ES-I3 (cell line): ENCODE results near the gene GPD1.

Source experiments
- H3K36me3 ChIP-seq: 2 replicates; pipeline ENCODE4 v1.6.1; 2013; ENCODE audit warnings: mild to moderate bottlenecking, low read length, control low read depth, moderate library complexity; ENCODE audit not compliant: insufficient read depth
- H3K4me1 ChIP-seq: 2 replicates; pipeline ENCODE4 v1.6.1; 2013; ENCODE audit warnings: mild to moderate bottlenecking, control low read depth, low read length; ENCODE audit not compliant: insufficient read depth
- H3K9ac ChIP-seq: 2 replicates; pipeline ENCODE4 v1.6.1; 2013; ENCODE audit warnings: low read depth, mild to moderate bottlenecking, low read length, moderate library complexity
- H3K9me3 ChIP-seq: 2 replicates; pipeline ENCODE4 v1.6.1; 2013; ENCODE audit warnings: mild to moderate bottlenecking, low read length, moderate library complexity; ENCODE audit not compliant: control insufficient read depth, insufficient read depth

GPD1 gene

DNA sequence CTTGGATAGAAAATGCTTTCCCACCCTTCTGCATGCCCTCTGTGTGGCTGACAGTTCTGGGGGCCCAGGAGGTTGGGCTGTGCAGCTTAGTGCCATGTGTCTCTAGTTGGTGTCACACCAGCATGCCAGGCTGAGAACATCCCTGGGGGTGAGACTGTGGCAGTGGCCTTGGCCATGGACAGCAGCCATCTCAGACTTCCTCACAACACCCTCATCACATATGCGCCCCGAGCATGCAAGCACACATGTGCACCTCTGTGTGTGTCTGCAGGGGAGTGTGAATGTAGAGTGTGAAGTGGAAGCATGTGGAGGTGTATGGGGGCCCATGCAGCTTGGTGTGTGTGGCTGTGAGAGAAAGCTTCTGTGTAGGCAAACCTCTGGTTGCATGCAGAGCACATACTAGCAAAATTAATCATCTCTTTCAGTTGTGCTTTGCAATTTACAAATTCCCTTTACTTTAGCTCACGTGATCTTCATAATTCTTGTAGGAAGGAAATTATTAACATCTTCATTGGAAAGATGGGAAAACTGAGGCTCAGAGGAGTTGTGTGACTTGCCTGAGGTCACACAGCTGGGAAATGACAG lies 38.0 kb upstream of the GPD1 start:
- 0 out of 2 replicates have a peak, but pooled peaks cover 6% of the 10 kb centered on the region for H3K4me1 ChIP-seq
- no peaks in the 10 kb centered on the region for H3K36me3 ChIP-seq
- no peak overlapping the region for H3K9ac ChIP-seq
- no peaks in the 10 kb centered on the region; the same call in 1 of the 2 replicates for H3K9me3 ChIP-seq

DNA sequence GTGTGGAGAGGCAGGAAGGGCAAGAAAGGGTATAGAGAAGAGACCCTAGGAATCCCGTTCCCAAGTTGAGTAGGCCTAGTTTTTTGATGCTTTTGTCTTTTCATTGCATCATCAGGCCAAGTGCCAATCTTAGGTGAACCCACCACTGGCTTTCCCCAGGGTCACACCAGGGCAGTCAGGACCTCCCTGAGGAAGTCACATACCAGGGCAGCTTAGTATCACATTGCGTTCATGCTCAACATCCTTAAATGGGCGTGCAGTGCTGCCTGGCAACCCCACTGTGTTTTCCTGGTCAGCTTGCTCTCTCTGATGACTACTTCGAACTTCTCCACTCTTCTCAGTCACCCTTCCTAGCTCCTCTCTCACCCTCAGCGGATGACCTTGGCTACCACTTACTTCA lies 37.4 kb upstream of the GPD1 start:
- Histone ChIP-seq H3K4me1 (0 out of 2 replicates have a peak, but pooled peaks cover 6% of the 10 kb centered on the region), H3K9me3 (no peaks in the 10 kb centered on the region; the same call in 1 of the 2 replicates), H3K9ac (no peak overlapping the region), H3K36me3 (no peaks in the 10 kb centered on the region)

GRCh38 chr12:50069069-50069468 lies 34.7 kb upstream of the GPD1 start:
- Histone ChIP-seq H3K36me3 (no peaks in the 10 kb centered on the region), H3K9me3 (no peaks in the 10 kb centered on the region), H3K9ac (no peak overlapping the region), H3K4me1 (peaks cover 19% of the 10 kb centered on the region; the same call in 1 of the 2 replicates)

DNA sequence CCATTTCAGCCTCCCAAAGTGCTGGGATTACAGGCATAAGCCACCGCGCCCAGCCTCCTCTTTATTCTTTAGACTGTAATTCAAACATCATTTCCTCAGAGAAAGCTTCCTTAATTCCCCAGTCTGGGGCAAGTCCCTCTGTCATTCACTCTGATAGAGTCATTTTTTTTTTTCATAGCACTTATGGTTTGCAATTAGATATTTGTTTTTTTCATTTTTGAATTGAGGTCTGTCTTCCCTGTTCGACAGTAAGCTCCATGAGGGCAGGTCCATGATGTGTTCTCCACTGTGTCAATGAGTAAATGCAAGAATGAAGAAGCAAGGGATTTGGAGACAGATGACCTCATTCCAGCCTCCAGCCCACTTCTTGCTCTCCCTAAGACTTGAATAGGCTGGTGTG lies 34.3 kb upstream of the GPD1 start:
- no peaks in the 10 kb centered on the region for H3K36me3 ChIP-seq
- no peak overlapping the region for H3K9ac ChIP-seq
- H3K4me1 ChIP-seq: peaks cover 19% of the 10 kb centered on the region; the same call in 1 of the 2 replicates
- H3K9me3 ChIP-seq: no peaks in the 10 kb centered on the region

DNA sequence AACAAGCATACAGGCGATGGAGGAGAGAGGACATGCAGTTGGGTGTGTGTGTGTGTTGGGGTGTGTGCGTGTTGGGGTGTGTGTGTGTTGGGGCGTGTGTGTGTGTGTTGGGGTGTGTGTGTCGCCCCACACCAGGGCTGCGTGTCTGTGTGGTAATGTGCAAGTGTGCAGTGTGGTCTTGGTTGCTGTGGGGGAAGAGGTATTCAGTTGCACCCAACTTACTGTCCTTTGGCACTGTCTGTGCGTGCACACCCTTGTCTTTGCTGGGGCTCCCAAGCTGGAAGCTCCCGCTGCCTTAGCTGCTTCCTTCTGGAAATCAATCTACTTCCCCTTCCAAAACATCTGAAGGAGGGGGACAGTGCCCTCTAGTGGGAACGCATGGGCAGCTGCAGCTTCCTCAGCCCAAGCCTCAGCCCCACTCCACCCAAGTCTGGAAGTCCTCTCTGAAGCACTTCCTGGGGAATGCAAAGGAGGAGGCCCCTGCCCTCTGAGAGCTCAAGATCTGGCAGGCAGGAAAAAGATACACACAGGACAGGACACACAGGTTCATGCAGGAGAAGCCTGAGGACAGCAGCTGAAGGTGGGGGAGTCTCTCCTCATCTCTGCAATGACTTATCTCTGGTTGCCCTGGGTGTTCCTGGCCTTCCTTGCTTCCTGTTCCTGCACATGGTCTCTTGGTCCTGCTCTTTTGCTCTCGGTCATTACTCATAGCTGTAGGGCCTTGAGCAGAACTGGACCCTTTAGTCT lies 33.3 kb upstream of the GPD1 start:
- no peak overlapping the region for H3K9ac ChIP-seq
- no peaks in the 10 kb centered on the region for H3K9me3 ChIP-seq
- peaks cover 21% of the 10 kb centered on the region for H3K4me1 ChIP-seq
- no peaks in the 10 kb centered on the region for H3K36me3 ChIP-seq

DNA sequence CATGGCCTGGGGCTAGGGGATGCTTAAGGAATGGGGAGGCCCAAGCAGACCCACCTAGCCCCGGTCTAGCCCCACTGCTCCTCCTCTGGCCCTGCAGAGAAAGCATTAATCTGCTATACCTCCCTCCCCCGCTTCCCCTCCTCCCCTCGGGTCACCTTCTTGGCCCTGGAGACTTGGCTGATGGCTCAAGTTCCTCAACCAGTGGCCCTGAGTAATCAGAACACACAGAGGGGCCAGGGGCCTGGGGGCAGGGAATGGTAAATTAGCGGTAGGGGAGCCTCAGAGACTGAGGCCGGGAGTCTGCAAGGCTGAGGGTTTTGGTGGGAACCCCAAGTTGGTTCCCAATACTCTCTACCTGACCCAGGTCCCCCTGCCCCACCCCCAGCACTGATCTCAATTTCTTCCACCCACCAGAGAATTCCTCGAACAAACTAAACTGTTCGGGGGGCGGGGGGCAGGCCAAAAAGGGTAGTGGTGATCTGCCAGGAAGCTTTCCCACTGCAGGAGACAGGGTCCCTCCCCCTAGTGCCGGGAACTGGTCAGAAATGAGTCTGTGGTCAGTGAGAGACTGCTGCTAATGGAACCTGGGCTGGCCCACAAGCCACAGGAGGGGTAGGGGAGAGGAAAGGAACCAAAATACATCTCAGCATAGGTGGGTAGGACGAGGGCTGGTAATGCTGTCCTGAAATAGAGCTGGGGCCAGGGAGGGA lies 31.5 kb upstream of the GPD1 start:
- H3K36me3 ChIP-seq: no peaks in the 10 kb centered on the region
- no peaks in the 10 kb centered on the region for H3K9me3 ChIP-seq
- peaks cover 17% of the 10 kb centered on the region for H3K4me1 ChIP-seq
- no peak overlapping the region; the same call in 1 of the 2 replicates for H3K9ac ChIP-seq

GRCh38 chr12:50073206-50073605 lies 30.6 kb upstream of the GPD1 start:
- H3K4me1 ChIP-seq: peaks cover 17% of the 10 kb centered on the region
- H3K36me3 ChIP-seq: no peaks in the 10 kb centered on the region
- no peaks in the 10 kb centered on the region for H3K9me3 ChIP-seq
- no peak overlapping the region for H3K9ac ChIP-seq

DNA sequence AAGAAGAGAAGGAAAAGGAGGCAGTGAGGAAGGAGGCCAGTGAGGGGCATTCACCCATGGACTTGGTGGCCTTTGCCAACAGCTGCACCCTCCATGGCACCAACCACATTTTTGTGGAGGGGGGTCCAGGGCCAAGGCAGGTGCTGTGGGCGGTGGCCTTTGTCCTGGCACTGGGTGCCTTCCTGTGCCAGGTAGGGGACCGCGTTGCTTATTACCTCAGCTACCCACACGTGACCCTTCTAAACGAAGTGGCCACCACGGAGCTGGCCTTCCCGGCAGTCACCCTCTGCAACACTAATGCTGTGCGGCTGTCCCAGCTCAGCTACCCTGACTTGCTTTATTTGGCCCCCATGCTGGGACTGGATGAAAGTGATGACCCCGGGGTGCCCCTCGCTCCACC lies 30.1 kb upstream of the GPD1 start:
- no peaks in the 10 kb centered on the region for H3K9me3 ChIP-seq
- no peaks in the 10 kb centered on the region for H3K36me3 ChIP-seq
- H3K4me1 ChIP-seq: peaks cover 17% of the 10 kb centered on the region
- H3K9ac ChIP-seq: no peak overlapping the region

DNA sequence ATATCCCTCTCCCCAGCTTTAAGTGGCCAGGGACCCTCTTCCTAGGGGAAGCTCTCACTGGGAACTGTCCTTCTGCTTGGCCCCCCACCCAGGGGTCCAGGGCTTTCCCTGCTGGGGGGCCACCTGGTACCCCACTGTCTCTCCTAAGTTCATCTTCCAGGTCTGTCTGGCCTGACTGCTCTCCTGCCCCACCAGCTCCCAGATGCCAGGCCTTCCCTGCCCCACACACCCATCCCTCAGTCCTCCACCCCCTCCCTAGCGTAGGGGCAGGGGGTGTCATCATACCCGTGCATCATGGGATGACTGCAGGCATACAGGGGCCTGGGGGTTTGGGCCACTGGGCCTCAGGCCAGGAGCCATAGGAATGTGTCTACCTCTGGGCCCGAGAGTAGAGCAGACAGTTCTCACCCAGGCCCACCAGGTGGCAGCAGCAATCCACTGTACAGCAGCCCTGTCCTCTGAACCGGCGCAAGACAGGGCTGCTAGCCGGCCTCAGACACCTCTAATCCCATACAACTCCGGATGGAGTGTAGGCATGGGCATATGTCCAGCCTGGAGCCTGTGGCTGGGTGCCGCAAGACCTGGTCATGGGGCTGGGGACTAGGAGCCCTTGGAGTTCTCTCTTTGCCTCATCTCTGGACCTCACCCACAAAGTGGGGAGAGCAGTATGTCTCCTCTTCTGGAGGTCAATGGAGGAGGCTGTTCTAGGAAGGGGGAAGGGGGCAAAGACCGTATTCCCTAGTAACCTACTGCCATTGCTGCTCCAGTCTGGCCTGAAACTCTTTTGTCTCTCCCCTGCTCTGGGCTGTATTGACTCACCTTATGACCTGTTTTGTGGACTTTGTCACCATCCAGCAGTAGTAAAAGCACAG lies 28.6 kb upstream of the GPD1 start:
- H3K9ac ChIP-seq: no peak overlapping the region
- no peaks in the 10 kb centered on the region for H3K9me3 ChIP-seq
- H3K36me3 ChIP-seq: no peaks in the 10 kb centered on the region
- H3K4me1 ChIP-seq: peaks cover 17% of the 10 kb centered on the region

DNA sequence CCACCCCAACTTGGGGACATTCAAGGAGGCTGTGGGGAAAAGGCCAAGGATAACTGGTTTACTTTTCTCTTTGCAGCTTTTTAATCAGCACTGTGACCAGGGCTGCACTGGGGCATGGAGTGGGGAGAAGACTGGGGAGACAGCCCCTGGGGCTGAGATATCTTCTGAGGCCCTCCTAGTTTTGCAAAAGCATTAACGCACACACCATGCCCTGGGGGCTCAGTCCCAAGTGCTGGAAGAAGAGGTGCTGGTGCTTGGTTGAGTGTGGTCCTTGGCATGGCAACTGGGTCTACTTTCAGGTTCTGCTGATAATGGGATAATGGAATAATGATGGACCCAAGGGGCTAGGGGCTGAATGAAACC lies 28.0 kb upstream of the GPD1 start:
- H3K9me3 ChIP-seq: no peaks in the 10 kb centered on the region
- H3K9ac ChIP-seq: no peak overlapping the region
- no peaks in the 10 kb centered on the region for H3K36me3 ChIP-seq
- peaks cover 17% of the 10 kb centered on the region for H3K4me1 ChIP-seq

DNA sequence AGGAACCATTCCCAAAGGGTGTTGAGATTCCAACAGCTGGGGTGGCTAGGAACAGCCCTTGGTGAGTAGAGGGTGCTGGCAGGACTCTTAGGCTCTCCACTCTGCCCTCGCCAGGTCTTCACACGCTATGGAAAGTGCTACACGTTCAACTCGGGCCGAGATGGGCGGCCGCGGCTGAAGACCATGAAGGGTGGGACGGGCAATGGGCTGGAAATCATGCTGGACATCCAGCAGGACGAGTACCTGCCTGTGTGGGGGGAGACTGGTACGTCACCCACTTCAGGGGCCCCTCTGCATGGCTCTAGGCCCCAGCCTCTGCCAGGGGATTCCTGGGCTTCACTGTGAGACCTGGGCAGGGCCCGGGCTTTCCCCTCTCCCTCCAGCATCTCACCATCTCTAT lies 26.7 kb upstream of the GPD1 start:
- no peak overlapping the region for H3K9ac ChIP-seq
- H3K9me3 ChIP-seq: no peaks in the 10 kb centered on the region
- H3K36me3 ChIP-seq: no peaks in the 10 kb centered on the region
- peaks cover 13% of the 10 kb centered on the region for H3K4me1 ChIP-seq

DNA sequence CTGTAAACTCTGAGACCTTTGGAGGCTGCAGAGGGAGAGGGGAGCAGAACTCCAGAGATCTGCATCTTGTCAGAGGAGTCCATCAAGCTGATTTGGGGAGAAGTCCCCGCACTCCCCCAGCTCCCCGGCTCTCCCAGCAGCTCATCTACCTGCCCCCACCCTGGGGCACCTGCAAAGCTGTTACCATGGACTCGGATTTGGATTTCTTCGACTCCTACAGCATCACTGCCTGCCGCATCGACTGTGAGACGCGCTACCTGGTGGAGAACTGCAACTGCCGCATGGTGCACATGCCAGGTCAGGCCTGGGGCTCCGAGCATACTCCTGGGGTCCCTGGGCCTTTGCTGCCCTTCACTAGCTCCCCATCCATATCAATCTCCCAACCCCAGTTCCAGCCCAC lies 25.5 kb upstream of the GPD1 start:
- Histone ChIP-seq H3K9ac (no peak overlapping the region), H3K36me3 (no peaks in the 10 kb centered on the region), H3K4me1 (peaks cover 4% of the 10 kb centered on the region; the same call in 1 of the 2 replicates), H3K9me3 (no peaks in the 10 kb centered on the region)

DNA sequence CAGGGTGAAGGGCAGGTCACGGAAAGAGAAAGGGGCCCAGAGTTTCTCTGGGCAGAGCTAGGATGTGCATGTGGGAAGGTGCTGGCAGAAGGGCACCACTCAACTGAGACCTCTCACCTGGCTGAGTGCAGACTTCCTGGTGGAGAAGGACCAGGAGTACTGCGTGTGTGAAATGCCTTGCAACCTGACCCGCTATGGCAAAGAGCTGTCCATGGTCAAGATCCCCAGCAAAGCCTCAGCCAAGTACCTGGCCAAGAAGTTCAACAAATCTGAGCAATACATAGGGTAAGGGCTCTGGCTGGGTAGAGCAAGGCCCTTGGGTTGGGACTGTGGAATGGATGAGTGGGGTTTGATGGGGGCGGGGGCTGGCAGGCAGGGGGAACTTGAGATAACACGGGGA lies 24.0 kb upstream of the GPD1 start:
- no peaks in the 10 kb centered on the region for H3K36me3 ChIP-seq
- H3K4me1 ChIP-seq: peaks cover 4% of the 10 kb centered on the region; the same call in 1 of the 2 replicates
- H3K9me3 ChIP-seq: no peaks in the 10 kb centered on the region
- no peak overlapping the region for H3K9ac ChIP-seq
